ENCODE measurements around the gene TTC33.
"Not testable (repeated sequence)": the region's sequence is repeated elsewhere in the genome, so short reads cannot be mapped to it uniquely, and the experiment has no call there.

Gene TTC33, protein sequence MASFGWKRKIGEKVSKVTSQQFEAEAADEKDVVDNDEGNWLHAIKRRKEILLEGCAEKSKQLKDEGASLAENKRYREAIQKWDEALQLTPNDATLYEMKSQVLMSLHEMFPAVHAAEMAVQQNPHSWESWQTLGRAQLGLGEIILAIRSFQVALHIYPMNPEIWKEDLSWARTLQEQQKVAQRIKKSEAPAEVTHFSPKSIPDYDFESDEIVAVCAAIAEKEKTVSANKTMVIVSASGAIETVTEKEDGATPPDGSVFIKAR

DNA sequence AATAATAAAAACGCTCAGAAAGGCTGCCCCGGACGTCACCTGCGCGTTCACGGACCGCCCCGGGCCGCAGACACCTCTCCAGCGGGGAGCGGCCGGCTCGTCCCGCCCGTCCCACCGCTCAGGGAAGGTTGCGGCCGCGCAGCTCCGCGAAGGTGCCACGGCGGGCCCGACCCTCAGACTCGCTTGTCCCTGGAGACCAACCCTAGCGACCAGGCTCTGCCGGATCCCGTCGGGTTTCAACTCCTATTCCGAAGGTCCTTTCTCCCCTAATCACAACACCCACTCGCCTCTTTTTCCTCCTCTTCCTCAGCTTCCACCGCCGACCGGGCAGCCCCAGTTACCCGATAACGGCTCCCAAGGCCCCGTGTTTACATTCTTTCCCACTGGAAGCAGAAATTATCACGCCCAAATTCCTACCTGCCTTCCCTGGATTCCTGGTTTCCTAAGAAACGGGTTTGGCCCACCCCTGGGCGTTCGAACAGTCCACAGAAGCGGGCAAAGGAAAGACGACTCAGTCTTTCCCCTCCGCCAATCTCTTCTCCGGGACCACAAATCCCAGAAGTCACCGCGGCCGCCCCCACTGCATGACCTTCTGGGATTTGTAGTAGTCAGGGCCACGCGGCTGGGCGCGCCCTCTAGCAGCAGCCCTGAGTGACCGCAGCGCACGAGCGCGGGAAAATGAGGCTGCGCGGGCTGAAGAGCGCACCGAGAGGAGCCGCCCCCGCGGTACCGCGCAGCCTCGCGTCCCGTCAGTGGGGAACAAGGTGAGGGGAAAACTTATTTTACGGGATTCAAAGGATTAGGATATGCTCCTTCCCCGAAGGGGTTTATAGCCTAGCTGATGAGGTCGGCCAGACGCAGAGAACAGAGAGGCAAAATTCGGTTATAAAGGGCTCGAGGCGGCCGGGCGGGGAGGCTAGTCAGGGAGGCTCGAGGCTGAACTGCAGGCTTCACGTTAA lies at the start of gene TTC33:
Gene TTC33 (minus strand): TSS at position 555 of the 959 bp plus-strand sequence. CDS start 8,943 bp downstream, outside the sequence.
- no peak for TF ChIP-seq JUND (IDR thresholded peaks at IDR 0.05; ENCODE audit: low read depth)
- in situ Hi-C loops (cut with HindIII; ENCODE audit: low pct_unique_long_range_greater_than_20kb, low sequenced_read_pairs) = no loop called here
- DNase-seq (ENCODE audit: low read depth in 1 of 2, low spot score in 1 of 2) = peak; percentile 97 to 98

DNA sequence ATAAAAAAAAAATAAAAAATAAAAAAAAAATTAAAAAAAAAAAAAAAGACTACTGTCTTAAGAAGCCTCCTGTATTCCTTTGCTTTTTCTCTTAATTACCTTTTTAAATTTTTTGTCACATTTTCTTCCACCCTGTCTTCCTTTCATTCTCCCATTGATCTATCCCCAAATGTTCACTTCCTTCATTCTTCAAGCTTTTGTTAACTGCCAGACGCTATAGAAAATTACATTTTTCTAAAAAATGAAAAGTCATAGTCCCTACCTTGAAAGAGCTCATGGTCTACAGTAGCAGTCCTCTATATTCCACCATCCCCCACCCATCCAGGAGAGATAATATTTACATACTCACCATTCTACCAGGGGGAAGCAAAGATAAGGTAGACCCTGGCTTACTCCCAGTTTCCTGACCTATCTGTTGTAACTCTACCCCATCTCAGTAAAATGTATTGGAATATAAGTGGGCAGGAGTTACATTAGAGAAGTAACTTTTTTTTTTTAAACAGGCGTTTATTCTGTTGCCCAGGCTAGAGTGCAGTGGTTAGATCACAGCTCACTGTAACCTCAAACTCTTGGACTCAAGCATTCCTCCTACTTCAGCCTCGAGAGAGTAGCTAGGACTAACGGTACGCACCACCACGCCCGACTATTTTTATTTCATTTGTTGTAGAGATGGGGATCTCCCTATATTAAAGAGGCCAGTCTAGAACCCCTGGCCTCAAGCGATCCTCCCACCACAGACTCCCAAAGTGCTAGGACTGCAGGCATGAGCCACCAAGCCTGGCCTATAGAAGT lies 46.2 kb upstream of the TTC33 start:
- no peak for DNase-seq (ENCODE audit: low read depth in 1 of 2, low spot score in 1 of 2)
- no peak for TF ChIP-seq JUND (IDR thresholded peaks at IDR 0.05; ENCODE audit: low read depth)
- in situ Hi-C loops (cut with HindIII; ENCODE audit: low pct_unique_long_range_greater_than_20kb, low sequenced_read_pairs) = no loop called here

DNA sequence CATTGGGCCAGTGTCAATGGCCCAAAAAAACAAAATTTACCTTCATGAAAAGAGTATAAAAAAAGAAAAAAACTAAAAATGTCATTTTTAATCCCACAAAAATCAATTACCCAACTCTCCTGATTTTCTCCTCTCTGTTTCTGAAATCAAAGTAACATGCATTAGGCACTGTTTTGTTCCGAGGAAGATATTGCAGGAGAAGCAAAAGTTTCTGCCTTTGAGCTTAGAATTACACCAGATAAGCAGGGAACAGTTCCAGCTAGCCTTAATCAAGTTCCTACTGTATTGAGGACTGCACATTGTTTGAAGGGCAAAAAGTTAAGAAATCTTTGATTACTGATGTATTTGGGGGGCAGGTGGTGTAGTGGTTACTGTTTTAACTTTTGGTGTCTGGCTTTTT lies 43.5 kb upstream of the TTC33 start:
- in situ Hi-C loops (cut with HindIII; ENCODE audit: low pct_unique_long_range_greater_than_20kb, low sequenced_read_pairs) = no loop called here
- DNase-seq (ENCODE audit: low read depth in 1 of 2, low spot score in 1 of 2) = no peak
- TF ChIP-seq JUND (IDR thresholded peaks at IDR 0.05; ENCODE audit: low read depth) = no peak

DNA sequence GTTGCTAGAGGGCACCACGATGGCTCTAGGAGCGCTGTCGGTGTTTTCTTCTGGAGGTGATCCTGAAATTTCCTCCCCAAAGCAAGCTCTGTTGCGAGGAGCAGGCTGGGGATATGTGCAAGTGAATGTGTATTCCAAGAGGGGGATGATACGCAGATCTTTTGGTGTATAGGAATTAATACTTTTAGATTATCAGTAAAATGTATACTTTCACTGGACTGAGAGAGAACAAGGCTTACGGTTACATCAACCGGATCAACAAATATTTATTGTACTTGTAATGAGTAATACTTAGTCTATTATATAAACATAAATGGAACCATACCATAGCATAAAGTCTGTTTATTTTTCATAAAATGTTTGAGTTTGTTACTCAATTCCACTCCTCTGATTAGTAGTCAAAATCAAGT lies 43.0 kb upstream of the TTC33 start:
- no peak for TF ChIP-seq JUND (IDR thresholded peaks at IDR 0.05; ENCODE audit: low read depth)
- in situ Hi-C loops (cut with HindIII; ENCODE audit: low pct_unique_long_range_greater_than_20kb, low sequenced_read_pairs) = no loop called here
- DNase-seq (ENCODE audit: low read depth in 1 of 2, low spot score in 1 of 2) = peak in 1 of 2 experiments; percentile 38

DNA sequence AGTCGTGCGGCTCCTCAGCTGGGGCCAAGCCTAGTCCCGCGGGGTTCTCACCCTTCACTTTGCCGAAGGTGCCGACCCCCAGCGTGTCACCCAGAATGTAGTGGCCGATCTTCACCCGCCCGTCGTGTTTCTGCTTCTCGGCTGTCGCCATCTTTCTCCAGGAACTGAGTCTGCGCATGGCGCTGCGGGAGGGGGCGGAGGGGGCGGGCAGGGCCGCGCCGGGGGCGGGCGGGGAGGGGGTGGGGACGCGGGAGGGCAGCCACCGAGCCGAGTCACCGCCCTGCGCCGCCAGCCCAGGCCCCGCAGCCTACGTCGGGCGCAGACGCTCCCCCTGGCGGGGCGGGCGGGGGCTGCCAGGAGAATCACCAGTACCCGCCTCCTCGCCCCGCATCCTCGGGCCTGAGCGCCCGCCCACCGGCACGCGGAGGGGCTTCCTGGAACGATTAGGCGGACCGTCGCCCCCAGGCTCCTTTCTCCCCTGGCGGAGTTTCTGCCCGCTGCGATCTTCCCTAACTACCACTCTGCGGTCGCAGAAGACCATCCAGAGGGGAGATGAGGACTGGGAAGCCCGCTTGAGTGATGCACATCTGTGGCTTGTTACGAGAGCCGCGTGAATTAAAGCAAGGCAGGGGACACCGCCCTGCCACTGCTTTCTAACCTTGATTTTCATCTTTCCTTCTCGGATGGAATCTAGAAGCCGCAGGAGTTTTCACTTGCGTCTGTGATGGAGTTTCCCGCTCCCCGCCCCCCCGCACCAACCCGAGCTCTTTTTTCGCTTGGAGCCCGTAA lies 42.4 kb upstream of the TTC33 start, which contains the start of gene PRKAA1:
Gene PRKAA1 (minus strand): TSS at position 363 of the 789 bp plus-strand sequence. CDS start 185 bp downstream, at position 178.
- in situ Hi-C loops (cut with HindIII; ENCODE audit: low pct_unique_long_range_greater_than_20kb, low sequenced_read_pairs) = no loop called here
- TF ChIP-seq JUND (IDR thresholded peaks at IDR 0.05; ENCODE audit: low read depth) = no peak
- DNase-seq (ENCODE audit: low read depth in 1 of 2, low spot score in 1 of 2) = peak; percentile 80 to 90

DNA sequence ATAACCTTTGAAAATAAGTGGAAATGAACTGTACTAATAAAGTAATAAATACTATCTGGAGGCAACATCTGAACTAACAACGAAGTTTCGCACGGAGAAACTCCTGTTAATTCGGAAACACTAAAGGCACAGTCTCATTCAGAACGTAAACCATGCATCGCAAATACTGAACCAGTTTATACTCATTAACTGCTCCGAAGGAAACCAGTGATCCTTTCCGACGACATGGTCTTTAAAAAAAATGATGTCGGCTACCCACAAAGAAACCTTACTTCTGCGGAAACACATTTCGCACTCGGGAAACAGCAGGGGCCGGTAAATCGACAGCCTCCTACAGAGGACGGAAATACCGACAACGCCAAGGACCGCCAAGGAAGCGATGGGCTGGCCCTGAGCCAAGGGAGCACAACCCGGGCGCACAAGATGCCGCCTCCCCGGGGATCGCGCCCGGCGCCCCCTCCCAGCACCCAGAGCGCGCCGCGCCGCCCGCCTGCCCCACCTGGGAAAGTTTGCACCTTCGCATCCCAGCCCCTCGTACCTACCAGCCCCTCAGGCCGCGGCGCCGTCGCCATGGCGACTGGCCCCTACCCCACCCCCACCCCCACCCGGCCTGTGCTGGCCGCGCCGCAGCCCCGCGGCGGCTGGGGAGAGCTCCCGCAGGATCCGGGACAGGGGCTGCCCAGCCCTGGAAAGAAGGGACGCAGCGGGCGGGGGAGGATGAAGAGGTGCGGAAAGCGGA lies 41.7 kb upstream of the TTC33 start:
- no peak for TF ChIP-seq JUND (IDR thresholded peaks at IDR 0.05; ENCODE audit: low read depth)
- in situ Hi-C loops (cut with HindIII; ENCODE audit: low pct_unique_long_range_greater_than_20kb, low sequenced_read_pairs) = no loop called here
- peak; percentile 44 to 70 for DNase-seq (ENCODE audit: low read depth in 1 of 2, low spot score in 1 of 2)

DNA sequence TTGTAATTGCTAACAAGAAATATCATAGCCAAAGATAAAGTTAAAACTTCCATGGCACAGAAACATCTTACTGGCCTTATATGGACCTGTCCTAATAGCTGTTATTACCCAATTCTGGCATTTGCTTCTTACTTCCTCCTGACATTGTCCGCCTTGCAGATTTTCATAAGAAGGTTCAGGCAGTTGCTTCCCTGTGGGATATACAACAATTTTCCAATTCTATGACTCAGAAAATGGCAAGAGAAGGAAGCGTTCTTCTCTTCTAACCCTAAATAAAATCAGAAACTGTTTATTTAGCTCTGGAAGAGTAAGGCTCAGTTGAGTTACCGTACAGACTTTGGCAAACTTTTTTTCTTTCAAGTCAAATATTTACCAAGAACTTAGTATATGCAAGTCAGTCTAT lies 40.7 kb upstream of the TTC33 start:
- in situ Hi-C loops (cut with HindIII; ENCODE audit: low pct_unique_long_range_greater_than_20kb, low sequenced_read_pairs) = no loop called here
- no peak for TF ChIP-seq JUND (IDR thresholded peaks at IDR 0.05; ENCODE audit: low read depth)
- DNase-seq (ENCODE audit: low read depth in 1 of 2, low spot score in 1 of 2) = peak in 1 of 2 experiments; percentile 9

DNA sequence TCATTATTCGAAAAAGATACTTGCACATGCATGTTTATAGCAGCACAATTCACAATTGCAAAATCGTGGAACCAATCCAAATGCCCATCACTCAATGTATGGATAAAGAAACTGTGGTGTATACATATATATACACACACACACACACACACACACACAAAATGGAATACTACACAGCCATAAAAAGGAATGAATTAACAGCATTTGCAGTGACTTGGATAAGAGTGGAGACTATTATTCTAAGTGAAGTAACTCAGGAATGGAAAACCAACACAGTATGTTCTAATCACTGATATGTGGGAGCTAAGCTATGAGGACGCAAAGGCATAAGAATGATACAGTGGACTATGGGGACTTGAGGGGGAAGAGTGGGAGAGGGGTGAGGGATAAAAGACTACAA lies 39.1 kb upstream of the TTC33 start:
- DNase-seq (ENCODE audit: low read depth in 1 of 2, low spot score in 1 of 2); in situ Hi-C loops (cut with HindIII; ENCODE audit: low pct_unique_long_range_greater_than_20kb, low sequenced_read_pairs): not testable (repeated sequence)

DNA sequence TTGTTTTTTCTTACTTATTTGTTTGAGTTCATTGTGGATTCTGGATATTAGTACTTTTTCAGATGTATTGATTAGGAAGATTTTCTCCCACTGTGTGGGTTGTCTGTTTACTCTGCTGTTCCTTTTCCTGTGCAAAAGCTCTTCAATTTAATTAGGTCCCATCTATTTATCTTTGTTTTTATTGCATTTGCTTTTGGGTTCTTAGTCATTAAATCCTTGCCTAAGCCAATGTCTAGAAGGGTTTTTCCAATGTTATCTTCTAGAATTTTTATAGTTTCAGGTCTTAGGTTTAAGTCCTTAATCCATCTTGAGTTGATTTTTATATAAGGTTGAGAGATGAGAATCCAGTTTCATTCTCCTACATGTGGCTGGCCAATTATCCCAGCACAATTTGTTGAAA lies 38.6 kb upstream of the TTC33 start:
- in situ Hi-C loops (cut with HindIII; ENCODE audit: low pct_unique_long_range_greater_than_20kb, low sequenced_read_pairs); DNase-seq (ENCODE audit: low read depth in 1 of 2, low spot score in 1 of 2): not testable (repeated sequence)

DNA sequence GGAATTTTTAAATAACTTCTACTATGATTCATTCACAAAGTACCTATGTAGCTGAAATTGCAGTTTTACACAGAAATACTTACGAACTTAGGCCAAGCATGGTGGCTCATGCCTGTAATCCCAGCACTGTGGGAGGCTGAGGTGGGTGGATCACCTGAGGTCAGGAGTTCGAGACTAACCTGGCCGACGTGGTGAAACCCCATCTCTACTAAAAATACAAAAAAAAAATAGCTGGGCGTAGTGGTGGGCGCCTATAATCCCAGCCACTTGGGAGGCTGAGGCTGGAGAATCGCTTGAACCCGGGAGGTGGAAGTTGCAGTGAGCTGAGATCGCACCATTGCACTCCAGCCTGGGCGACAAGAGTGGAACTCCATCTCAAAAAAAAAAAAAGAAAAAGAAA lies 36.9 kb upstream of the TTC33 start:
- in situ Hi-C loops (cut with HindIII; ENCODE audit: low pct_unique_long_range_greater_than_20kb, low sequenced_read_pairs); DNase-seq (ENCODE audit: low read depth in 1 of 2, low spot score in 1 of 2): not testable (repeated sequence)

DNA sequence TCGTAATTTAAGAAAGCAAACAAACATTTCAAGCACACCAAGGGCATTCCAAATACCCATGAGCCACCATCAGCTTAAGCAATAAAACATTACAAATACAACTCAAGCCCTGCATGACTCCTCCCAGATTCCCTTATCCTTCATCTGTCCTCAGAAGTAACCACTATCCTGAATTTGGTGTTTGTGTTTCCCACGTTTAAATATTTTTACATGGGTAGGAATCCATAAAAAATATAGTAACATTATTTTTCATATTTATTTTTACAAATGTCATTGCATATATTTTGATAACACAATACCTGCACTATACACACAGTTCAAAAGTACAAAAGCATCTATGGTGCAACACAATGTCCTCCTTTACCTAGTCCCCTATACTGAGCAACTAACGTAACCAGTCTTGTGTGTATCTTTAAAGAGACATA lies 36.0 kb upstream of the TTC33 start:
- no peak for TF ChIP-seq JUND (IDR thresholded peaks at IDR 0.05; ENCODE audit: low read depth)
- in situ Hi-C loops (cut with HindIII; ENCODE audit: low pct_unique_long_range_greater_than_20kb, low sequenced_read_pairs) = no loop called here
- peak in 1 of 2 experiments; percentile 51 for DNase-seq (ENCODE audit: low read depth in 1 of 2, low spot score in 1 of 2)
